HEK293 (cell line): ENCODE data around the gene NOX5.

Experiments used
- CTCF ChIP-seq: fragments of 450-650 bp; formaldehyde crosslinking; IDR thresholded peaks from 2 replicates; pipeline ENCODE4 v1.5.1; 2016; ENCODE audit warnings: missing biosample characterization, missing genetic modification characterization
- YY1 ChIP-seq: fragments of 450-650 bp; formaldehyde crosslinking; IDR thresholded peaks from 2 replicates; pipeline ENCODE4 v1.5.1; 2018; ENCODE audit warnings: missing biosample characterization, missing genetic modification characterization
- ZNF302 ChIP-seq: fragments of 450-650 bp; formaldehyde crosslinking; IDR thresholded peaks from 2 replicates; pipeline ENCODE4 v1.5.1; 2016; ENCODE audit warnings: missing biosample characterization, missing genetic modification characterization, low read depth
- ZNF544 ChIP-seq: fragments of 450-650 bp; formaldehyde crosslinking; IDR thresholded peaks from 2 replicates; pipeline ENCODE4 v1.5.0; 2017; ENCODE audit warnings: missing biosample characterization, missing genetic modification characterization

DNA sequence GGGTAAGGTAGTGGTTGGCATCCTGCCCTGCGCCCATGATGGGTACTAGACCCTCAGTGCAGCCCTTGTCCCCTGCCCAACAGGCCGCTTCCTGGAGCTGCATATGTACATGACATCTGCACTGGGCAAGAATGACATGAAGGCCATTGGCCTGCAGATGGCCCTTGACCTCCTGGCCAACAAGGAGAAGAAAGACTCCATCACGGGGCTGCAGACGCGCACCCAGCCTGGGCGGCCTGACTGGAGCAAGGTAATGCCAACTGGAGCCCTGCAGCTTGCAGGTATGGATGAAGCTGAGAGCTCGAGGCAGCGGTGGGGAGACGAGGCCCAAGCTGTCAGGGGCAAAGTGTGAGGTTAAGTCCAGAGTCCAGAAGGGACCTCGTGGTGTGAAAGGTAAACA, 40.8 kb downstream of the NOX5 start:
- no peak for TF ChIP-seq YY1 (tag by site-specific recombination)
- TF ChIP-seq ZNF544 (tag by site-specific recombination): no peak
- TF ChIP-seq CTCF: no peak
- no peak for TF ChIP-seq ZNF302
